HG02840 (cell line): ENCODE measurements around the gene LANCL2.

Experiments used
- ATAC-seq: cut with Tn5 transposase; IDR thresholded peaks from one replicate; pipeline ENCODE4 v1.9.1; 2021; ENCODE audit warnings: mild to moderate bottlenecking, moderate library complexity, moderate number of reproducible peaks; ENCODE audit not compliant: unreplicated experiment, low FRiP score

The LANCL2 gene

DNA sequence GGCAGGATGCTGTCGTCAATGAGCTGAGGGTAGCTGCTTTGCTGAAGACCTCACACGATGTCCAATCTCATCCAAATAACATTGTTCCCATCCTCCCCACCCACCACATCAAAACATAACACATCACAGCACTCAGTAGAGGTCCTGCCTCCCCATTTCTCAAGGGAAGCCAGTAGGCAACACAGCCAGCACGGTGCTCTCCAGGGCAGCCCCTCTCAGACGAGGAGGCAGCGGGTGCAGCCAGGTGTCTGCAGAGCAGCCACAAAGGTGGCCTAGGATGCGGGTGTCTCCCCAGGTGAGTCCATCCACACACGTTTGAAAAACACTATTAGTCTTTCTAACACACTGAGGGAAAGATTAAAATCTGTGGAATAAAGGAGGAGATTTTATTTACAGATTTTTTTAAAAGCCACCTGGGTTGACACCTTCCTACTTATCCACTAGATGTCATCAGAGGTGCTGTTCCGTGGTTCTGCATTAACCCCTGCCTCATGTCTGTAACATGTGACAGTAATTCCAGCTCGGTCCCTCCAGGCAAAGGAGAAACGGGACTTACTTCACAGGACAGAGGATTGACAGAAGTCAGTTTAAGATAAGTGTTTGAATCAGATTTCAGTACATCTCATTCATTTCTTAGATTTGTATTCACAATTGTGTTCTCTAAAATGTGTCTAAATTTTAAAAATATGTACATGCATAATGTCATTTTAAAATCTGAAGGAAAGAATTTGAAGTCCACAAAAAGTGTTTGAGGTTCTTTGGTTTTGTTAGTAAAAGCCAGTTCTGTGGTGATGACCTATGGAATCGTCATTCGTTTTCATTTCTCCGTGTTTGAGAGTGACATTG lies 68.0 kb downstream of the LANCL2 start:
- ATAC-seq = no peak

DNA sequence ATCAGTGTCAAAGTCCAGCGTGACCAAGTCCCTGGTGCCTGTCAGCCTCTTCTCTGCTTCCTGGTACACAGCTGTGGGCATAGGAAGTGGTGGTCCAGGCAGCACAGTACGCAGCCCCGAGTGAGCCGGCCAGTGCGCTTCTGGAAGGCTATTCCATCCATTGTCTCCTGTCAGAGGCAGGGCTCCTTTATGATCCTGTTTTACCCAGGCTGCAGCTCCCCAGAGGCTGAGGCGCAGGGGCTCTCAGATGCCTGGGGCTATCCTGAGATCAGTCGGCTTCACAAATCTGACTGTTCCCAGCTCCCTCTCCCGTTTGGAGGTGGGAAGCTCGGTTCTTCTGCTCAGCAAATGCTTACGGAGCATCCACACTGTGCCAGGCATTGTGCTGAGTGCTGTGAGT lies 70.3 kb downstream of the LANCL2 start:
- ATAC-seq = no peak

DNA sequence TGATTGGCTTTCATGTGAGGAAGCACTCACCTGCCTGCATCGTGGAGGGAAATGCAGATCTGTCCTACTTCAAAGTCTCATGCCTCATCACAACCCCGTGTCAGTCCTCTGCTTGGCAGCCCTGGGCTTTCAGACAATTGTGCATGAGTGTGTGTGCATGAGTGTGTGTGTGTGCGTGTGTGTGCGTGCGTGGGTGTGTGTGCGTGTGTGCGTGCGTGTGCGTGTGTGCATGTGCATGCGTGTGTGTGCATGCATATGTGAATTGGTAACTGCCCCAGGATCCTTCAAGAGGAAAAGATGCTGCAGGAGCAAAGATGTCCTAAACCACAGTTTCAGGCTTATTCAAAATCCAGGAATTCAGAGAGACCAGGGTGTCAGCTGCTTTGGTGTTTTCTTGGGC lies 71.3 kb downstream of the LANCL2 start:
- ATAC-seq = no peak

DNA sequence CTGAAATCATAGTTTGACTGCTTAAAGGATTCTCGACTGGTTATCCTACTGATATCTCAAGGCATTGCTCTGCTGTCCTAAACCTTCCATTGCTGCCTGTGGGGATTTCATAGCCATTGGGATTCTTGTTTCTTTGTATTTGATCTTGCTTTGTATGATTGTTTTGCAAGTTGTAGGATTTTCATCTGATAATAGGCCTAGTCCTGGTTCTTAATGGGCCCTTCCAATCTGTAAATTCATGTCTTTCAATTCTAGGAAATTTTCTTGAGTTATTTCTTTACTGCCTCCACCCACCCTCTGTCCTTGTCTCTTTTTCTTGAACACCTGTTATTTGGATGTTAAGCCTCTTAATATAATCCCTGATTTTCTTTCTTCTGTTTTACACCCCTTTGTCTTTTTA lies 72.2 kb downstream of the LANCL2 start:
- ATAC-seq = no peak

DNA sequence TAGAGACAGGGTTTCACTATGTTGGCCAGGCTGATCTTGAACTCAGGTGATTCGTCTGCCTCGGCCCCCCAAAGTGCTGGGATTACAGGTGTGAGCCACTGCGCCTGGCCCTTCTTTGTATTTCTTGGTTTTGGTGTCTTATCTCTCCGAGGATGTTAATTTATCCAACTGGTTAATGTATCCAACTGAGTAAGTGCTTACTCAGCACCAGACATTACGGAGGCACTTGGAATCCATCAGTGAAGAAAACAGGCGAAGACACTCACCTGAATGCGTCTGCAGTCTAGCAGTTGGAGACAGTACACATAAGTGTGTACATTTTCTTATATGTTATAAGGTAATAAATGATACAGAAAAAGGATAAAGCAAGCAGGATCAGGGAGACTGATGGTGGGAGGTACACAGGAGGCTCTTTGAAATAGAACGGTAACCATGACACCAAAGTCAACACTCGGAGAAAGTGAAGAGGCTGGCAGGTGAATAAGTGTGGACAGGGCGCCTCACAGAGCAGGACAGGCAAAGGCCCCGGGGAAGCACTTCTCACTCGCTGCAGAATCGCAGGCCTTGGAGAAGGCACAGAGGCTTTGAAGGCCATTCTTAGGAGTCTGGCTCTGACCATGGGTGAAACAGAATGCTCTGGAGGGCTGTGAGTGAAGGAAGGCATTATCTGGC lies 73.1 kb downstream of the LANCL2 start:
- ATAC-seq = no peak

DNA sequence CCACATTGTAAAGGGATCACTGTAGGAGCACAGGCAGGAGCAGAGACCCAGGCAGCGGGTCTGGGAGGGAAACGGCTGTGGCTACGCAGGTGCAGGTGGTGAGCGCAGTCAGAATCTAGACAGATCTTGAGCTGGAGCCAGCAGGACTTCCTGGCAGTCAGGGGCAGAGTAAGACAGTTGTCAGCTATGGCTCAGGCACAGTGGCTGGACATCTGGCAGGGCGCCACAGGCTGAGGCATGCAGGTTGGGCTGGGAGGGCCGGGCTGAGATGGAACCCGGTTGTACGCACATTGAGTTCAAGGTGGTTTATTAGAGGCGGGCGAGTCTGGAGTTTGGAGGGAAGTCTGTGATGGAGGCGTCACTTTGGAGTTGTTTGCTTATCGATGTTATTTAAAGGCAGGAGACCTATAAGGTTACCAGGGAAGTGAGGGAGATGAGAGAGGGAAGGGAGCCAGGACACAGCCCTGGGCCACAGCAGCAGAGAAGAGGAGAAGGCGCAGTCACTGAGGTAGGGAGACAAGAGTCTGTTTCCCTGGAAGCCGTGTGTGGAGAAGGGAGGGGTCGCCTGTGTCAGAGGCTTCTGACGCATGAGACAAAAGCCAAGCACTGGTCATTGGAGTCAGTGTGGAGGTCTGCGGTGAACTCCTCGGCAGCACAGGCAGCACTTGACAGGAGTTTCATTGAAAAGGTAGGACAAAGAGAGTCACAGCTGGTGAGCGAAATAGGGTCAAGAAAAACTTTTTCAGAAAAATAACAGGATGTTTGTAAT lies 73.8 kb downstream of the LANCL2 start:
- no peak for ATAC-seq

DNA sequence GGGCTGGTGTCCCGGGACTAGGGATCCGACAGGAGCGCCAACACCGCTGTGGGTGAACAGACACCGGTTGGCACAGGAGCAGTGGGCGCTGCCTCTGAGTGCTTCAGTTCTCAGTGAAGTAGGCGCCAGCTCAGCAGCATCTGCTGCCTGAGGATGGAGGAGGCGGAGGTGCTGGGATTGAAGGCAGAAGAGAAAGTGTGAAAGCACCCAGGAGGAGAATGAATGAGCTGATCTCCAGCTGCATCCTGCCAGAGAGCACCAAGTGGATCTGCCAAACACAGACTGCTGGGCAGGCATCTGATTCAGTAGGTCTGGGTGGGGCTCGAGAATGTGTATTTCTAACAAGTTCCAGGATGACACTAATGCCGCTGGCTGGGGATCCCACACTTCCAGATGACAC lies 74.5 kb downstream of the LANCL2 start:
- ATAC-seq = no peak

DNA sequence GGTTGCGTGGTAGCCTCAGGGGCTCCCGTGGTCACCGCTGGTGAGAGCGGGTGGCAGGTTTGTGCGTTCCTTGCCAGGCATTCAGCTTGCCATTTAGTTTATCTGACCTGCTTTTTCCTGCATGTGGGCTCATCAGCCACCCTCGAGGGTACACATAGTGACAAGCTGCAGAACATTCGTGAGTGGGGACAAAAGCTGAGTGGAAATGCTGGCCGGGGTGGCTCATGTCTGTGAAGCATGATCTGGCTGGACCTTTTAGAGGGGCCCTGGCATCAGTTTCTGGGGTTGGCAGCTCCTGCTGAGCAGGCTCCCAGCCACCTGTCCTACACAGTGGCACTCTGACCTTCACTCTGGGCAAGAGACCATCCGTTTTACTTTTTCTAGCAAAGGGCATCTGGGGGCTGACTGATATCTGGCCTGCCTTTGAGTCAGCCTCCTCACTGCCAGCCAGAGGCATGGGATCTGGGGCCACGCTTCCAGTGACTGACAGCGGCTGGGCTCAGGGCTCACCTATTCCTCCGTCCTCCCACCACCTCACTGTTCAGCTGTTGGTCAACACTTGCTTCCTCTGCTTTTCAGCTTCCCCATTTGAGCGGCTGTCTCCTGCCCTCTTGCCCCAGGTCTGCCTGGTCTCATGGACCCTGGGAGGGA lies 75.0 kb downstream of the LANCL2 start:
- ATAC-seq = no peak

DNA sequence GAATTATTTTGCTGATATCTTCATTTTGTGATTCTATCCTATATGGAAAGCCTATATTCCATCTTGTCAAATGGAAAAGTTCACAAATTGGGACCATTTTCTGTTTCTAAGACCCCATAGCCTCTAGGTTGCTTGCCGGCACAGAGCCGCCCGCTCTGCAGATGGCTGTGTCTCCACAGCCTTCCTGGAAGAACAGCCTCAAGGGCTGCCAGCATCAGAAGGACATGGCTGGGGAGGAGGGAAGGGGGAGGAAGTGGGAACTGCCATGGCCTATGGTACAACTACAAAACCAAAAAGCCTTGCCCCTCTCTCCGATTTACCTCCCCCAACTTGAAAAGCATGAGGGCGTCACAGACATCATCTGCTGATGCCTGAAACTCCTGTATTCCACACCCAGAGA lies 75.9 kb downstream of the LANCL2 start:
- ATAC-seq = no peak

DNA sequence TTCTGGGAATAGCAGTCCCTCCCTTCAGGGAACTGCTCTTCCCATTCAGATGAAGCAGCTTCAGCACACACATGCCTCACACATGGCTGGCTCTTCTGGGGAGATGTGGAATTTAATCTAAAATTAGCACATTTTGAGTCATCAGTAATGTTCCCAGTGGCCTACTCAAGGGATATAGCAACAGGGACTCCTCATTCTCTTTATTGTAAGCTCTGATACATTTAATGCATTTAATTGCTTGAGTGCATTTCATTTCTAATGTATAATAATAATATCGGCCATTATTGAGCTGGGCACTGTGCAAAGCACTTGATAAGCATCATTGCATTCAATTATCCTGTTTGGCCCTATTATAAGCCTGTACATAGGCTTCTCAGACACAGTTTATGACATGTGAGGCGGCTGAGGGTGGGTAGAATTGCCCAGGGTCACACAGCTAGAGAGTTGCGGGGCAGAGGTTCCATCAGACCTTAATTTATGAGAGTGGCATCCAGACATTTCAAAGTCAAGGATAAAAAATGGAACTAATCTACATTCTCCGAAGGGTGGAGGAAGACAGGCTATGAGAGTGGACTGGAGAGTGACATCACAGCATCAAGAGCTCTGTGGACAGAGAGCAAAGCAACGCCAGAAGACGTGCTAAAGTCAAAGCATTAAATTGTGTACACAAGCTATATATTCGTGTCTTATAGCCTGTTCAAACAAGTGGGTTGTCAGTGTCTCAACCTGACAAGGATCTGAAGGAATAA lies 76.8 kb downstream of the LANCL2 start:
- no peak for ATAC-seq

DNA sequence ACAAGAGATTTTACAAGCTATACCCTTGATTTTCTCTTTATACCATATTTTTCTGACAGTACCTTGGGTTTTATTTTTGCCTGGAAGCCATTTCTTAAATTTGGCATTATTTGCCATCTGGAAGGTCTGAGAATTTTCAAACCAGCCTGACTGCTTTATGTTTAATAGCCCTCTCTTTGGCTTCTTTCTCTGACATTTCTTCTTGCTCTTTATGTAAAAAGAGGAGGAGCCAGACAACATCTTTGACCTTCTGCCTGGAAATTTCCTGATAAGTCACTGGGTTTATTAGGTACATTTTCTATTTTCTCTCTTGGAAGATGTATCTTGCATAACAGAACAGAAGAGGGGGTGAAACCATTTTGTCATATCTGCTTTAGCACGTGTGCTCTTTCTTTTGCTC lies 79.6 kb downstream of the LANCL2 start:
- ATAC-seq = no peak

DNA sequence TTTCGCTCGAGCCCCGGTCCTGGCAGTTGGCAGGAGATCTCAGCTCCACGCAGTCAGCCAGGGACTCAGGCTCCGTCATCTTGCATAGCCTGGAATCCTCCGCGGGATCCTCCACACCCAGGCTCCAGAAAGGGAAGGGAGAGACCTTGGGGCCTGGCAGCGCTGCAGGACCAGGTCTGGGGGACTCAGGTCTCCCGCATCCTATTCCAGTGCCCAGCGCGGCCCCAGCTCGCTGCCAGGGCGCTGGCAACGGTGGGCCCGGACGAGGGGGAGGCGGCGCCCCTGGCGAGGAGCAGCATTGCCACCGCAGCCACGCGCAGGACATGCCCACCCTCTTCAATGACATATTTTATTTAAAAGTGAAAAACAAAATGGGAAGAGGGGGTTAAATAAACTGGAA lies 83.4 kb downstream of the LANCL2 start:
- no peak for ATAC-seq

DNA sequence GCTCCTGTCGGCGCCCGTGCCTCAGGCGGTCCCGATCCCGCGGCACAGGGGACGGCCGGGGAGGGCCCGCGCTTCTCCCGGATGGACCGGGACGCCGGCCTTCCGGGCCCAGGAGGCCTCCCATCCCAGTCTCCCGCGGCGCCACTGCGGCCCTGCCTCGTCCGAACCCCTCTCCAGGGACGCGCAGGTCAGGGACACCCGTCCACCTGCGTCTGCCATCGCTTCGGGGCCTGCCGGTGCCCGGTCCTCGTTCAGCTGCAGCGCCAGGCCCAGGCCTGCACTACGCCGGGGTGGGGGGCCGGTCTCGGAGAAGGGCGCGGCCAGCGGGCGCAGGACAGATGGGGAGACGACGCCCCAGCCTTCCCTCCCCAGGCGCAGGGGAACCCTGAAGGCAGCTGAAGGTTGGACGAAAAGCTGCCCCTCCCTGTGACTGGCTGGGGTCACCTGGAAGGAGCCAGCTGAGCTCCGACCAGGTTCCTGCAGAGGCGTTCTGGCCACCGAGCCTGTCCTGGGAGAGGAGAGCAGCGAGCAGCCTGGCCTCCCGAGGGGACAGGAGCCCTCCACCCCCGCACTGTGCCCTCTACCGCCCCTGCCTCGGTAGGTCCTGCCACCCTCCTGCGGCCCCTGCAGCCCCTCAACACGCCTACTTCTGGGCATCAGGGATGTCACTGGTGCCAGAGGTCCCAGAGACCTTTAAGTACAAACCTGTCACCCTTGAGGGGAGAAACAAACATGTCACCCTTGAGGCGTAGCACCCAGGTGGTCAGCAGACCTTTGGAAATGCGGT lies 84.3 kb downstream of the LANCL2 start:
- ATAC-seq = no peak

DNA sequence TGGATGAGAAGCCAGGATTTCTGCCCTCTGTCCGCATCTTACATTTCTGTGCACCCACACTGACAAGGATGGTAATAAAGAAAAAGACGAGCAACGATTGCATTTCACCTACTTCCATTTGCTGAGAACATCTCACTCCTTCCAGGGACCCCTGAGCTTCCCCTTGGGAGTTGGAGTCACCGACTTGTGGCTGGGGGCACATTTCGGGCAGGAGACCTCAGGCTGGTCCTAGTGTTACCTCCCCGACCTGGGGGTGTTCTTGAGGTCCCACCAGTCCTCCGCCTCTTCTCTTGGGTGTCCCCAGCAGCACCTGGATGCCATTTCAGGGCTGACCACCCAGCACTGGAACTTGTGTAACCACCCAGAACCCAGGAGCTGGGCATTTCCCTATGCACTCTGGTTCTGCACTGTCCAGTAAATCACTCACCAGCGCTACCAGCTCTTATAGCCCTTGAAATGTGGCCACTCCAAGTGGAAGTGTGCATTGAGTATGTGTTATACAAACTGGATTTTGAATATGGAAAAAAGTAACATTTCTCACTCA lies 84.9 kb downstream of the LANCL2 start:
- no peak for ATAC-seq

DNA sequence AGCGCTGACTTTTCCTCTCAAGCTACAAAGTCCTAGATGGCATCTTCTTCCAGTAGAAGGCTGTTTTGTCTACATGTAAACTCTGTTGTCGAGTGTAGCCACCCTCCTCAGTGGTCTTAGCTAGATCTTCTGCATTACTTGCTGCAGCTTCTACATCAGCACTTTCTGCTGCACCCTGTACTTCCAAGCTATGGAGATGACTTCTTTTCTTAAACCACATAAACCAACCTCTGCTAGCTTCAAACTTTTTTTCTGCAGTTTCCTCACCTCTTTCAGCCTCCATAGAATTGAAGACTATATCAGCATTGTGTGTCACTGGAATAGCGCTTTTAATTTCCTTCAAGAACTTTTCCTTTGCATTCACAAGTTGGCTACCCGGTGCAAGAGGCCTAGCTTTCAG lies 87.8 kb downstream of the LANCL2 start:
- ATAC-seq = no peak

DNA sequence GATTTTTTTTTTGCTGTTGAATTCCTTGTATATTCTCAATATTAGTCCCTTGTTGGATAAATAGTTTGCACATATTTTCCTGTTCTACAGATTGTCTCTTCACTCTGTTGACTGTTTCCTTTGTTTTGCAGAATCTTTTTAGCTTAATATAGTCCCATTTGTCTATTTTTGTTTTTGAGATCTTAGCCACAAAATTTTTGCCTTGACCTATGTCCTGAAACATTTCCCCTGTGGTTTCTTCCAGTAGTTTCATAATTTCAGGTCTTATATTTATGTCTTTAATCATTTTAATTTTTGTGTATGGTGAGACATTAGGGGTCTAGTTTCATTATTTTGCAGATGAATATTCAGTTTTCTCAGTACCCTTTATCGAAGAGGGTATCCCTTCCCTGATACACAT lies 92.7 kb downstream of the LANCL2 start:
- ATAC-seq = no peak

DNA sequence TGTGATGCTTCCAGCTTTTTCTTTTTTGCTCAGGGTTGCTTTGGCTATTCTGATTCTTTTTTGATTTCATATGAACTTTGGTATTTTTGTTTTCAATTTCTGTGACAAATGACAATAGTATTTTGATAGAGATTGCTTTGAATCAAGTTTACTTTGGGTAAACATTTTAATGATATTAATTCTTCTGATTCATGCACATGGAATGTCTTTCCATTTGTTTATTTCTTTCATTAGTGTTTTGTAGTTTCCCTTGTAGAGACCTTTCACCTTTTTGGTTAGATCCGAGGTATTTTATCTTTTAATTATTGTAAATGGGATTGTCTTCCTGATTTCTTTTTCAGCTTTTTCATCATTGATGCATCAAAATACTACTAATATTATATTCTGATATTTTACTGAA lies 93.2 kb downstream of the LANCL2 start:
- no peak for ATAC-seq

DNA sequence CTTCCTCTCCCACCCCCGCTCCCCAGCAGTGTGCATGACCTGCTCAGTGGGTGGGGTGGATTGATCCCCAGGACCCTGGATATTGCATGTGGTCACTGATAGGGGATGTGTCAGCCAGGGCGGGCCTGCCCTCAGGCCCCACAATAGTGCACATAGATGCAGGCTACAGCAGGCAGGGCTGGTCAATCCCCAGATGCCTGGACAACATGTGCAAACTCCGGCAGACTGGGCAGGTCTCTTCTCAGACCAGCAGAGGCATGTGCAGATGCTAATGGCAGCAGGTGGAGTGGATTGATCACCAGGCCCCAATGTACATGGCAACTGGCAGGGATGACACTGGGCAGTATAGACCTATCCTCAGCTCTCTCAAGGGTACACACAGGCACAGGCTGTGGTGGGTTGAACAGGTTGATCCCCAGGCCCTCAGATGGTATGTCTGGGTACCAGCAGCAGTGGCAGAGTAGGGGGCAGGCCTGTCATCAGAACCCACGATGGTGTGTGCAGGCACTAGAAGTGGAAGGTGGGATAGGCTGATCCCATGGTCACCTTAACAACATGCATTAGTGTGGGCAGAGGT lies 98.6 kb downstream of the LANCL2 start:
- no peak for ATAC-seq

DNA sequence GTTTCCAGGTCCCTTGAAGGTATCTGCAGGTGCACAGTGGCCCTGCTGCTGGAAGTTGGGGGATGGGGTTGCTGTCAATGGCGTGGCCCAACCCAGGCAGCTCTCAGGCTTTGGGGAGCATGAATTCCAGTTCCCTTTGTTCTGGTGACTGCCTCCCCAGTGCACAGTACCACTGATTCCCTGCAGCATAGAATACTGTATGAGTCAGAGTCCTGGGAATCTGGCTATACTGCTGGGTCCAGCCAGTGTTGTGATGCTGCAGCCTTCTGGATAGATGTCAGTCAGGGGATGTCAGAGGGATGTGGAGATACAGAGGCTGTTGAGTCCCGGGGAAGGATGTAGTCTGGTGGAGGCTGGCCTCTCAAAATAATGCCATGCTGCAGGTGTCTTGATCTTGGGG lies 99.3 kb downstream of the LANCL2 start:
- no peak for ATAC-seq
